SIG-M5 treated with dmso at 0.1 percent for 504 hours (cell line): Measurements from ENCODE around the gene KRTAP1-4.
"Not testable (repeated sequence)": the region's sequence is repeated elsewhere in the genome, so short reads cannot be mapped to it uniquely, and the experiment has no call there.

Experiments used
- DNase-seq: peaks from one replicate; lab custom pipeline; 2025; ENCODE audit not compliant: unreplicated experiment; lab: John Stamatoyannopoulos, UW

KRTAP1-4 gene

DNA sequence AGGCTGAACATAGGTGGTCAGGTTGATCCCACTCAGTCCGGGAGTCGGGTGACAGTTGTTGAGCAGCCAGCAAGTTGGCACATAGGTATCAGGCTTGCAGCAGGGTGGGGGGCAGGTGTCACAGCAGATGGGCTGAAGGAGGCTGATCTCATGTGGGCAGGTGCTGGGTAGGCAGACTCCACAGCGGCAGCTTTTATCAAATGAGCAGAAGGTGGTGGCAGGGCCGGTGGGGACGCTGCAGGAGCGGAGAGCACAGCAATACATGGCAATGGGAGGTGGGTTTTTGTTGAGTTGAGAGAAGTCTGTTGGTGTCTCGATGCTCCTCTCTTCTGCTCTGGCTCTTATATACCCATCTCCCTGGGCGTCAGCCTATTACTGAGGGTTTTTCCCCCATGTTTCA lies 21.2 kb downstream of the KRTAP1-4 start, which contains the start of gene KRTAP3-1:
Gene KRTAP3-1, minus strand, starts transcription at position 318 of the 400 bp plus-strand sequence. Its CDS starts 54 bp downstream, at position 264.
- no peak for DNase-seq

DNA sequence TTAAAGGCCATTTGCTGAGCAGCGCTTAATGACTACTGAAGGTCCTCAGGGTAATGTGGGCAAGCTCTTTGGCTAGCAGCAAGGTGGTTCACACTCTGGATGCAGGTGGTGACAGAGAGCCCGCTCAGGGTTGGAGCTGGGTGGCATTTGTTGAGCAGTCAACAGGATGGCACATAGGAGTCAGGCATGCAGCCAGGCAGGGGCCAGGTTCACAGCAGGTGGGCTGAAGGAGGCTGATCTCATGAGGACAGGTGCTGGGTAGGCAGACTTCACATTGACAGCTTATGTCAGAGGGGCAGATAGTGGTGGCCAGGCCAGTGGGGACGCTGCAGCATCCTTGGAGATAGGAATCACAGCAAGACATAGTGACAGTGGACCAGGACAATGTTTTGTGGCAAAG lies 25.6 kb downstream of the KRTAP1-4 start:
- no peak for DNase-seq

DNA sequence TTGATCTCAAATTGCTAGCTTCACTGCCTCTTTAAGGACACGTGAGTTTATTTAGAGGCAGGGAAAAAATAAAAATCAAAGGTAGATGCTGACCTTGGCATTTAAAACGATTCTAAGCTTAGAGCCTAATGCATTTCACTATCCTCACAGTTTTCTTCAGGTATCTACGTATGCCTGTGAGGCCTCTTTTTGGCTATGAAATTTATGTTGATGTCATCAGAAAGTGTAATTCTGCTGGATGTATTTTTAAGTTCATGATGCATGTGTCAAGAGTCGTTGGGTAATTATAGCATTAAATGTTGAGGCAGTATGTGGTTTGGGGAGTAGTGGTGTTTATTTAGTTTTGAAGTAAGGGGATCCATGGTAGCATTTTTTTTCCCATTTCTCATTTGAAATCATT lies 26.1 kb downstream of the KRTAP1-4 start:
- no peak for DNase-seq

DNA sequence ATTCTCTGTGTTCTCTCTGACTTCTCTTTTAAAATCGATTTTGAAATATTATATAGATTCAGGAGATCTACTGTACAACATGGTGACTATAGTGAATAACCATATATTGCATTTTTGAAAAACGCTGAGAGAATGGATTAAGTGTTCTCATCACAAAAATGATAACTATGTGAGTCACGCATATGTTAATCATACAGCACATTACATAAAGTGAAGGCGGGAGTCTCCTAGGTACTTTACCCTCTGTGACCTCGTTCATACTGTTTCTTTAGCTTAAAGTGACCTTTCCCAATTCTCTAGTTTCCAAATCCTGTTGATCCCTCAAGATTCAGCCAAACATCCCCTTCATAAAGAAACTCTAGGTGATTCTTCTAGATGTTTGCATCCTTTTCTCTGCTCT lies 27.2 kb downstream of the KRTAP1-4 start:
- no peak for DNase-seq

DNA sequence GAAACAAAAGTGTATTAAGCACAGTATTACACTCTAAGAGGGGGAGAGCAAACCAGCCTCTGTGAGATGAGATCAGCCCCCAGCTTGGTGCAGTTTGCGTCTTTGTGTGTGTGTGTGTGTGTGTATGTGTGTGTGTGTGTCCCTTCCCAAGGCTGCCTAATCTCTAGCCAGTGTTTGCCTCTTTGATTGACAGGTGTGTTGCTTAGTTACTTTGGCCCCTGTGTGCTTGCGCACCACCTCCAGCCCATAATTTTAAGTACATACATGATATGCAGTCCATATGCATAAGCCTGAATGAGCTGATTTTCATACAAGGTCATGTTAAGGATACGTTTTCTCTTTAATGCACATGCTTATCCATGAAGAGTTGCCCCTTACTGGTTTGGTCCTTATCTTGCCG lies 28.2 kb downstream of the KRTAP1-4 start:
- no peak for DNase-seq

DNA sequence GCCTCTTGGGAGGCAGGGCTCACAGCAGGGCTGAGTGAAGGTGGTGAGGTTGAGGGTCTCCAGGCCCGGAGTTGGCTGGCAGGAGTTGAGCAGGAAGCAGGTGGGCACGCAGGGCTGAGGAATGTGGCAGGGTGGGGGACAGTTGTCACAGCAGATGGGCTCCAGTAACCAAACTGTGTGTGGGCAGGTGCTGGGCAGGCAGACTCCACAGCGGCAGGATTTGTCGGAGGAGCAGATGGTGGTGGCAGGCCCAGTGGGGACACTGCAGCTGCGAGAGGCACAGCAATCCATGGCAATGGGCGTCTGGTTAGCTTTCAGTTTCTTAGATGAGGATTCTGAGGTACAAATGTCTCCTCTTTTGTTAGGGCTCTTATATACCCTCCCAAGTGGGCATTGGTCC lies 30.4 kb downstream of the KRTAP1-4 start, which contains the start of gene KRTAP3-2:
Gene KRTAP3-2, minus strand, starts transcription at position 344 of the 400 bp plus-strand sequence. Its CDS starts 53 bp downstream, at position 291.
- not testable (repeated sequence) for DNase-seq

DNA sequence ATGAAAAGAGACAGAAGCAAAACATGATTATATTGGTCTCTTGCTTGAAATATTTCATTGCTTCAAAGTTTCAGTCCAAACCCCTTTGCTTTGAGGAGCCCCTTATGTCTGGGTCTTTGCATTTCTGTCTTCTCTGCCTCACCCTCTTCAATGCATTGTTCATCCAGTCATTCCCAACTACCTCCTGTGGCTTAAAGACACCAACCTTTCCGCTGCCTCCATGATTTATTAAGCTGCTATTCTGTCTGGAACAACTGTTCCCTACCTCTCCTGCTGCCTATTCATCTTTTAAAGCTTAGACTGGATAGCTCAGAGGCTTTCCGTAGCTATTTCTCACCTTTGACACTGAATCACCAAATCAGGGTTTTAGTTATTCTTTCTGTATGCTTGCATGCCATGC lies 32.6 kb downstream of the KRTAP1-4 start:
- DNase-seq = no peak

DNA sequence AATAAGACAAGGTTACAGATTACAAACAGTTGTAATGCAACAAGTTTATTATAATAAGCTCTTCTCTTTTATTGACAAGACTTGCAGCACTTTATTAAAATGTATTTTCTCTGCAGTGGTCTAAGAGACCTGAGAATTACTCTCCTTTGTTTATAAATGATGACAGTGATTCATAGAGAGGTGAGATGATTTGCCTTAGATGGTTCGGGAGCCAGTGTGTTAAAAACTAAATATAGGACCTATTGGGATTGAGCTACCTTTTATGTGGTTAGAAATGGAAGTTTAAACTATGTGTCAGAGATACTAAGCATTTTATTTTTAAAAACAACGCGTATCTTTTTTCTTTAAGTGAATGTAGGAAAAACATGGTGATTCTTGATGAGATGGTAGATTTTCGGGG lies 33.2 kb downstream of the KRTAP1-4 start:
- no peak for DNase-seq

DNA sequence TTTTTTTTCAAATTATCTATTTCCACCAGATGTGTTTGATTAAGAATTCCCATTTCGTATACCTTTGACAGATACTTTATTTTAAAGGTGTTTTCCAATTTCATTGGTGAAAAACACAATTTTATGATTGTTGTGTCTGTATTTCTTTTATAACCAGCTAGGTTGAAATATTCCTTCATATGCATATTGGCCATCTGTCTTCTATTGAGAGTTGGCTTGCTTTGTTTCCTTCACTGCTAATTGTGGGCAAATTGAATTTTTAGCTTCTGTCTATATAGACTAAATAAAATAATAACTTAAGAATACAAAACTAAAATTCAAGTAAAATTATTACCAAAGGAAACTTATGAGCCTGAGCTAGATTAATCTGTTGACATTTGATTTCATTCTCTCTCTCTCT lies 34.9 kb downstream of the KRTAP1-4 start:
- DNase-seq = no peak

DNA sequence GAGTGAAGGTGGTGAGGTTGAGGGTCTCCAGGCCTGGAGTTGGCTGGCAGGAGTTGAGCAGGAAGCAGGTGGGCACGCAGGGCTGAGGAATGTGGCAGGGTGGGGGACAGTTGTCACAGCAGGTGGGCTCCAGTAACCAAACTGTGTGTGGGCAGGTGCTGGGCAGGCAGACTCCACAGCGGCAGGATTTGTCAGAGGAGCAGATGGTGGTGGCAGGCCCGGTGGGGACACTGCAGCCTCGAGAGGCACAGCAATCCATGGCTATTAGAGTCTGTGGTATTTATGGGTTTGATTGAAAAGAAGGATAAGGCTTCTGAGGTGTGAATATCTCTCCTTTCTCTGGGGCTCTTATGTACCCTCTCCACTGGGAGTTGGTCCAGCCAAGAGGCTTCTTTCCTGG lies 36.2 kb downstream of the KRTAP1-4 start, which contains the start of gene KRTAP3-3:
Gene KRTAP3-3, minus strand, starts transcription at position 326 of the 400 bp plus-strand sequence. Its CDS starts 67 bp downstream, at position 259.
- no peak for DNase-seq

DNA sequence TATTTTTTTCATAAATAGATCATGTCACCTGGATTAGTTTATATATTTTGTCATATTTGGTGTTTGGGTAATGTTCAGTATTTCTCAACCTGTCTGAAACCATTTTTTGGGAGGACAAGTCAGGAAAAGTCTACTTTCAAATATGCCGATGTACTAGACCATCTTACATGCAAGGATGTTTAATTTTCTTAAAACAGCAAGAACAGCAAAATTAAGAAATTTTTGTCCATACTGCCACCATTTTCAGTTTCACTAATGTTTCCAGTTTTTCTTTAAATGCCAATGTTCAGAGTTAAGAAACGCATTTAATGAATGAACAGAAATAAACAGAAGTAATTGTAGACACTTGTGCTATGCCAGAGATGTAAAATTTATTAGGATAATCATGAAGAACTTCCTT lies 36.9 kb downstream of the KRTAP1-4 start:
- no peak for DNase-seq

DNA sequence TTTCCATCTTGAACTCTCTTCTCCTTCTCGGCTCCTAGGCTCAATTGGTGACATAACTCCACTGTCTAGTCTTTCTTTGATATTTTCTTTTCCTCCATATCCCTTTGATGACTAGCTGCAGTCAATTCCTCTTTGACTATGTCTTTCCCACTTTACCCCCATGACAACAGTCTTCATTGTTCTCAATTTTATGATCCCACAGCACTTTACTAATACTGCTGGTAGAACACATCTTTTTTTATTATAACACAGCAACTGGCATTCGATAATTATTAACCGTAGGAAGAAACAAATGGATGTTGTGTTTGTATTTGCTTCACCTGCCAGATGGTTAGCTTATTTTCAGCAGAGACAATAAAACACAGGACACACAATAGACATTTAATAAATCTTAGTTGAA lies 37.3 kb downstream of the KRTAP1-4 start:
- DNase-seq = no peak

DNA sequence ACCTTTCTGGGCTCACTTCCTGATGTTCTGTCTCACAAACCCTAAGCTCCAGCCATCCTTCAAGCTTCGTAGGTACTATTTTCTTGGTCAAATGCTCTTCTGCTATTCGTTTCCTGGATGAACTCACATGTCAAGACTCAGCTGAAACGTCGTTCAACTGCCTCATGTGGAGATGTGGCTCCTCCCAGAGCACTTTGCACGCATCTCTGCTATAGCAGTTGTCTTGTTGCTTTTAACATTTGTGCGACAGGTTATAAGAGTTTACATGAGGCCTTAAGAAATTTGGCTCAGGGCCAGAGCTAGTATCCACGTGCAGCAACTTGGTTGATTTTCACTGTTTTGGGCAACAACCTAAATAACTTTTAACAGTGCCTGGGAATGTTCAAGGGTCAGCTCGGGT lies 43.1 kb downstream of the KRTAP1-4 start:
- DNase-seq = no peak

DNA sequence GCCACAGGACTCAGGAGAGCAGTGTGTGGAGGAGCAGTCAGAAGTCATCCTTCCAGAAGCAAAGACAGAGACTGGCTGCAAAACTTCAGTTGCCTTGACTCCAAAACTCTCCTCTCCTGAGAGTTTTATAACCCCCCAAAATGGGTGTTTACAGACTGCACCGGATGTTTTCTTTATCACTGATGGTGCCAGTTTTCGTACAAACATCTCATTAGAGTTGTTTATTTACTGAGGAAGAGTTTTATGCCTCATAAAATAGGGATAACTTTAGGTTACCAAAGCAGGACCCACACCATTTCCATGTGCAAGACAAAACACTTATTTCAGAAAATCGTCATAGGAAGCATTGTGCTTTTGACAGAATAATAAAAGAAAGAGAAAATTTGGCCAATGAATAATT lies 45.8 kb downstream of the KRTAP1-4 start, which contains the start of gene KRT40:
Gene KRT40, minus strand, starts transcription at position 101 of the 400 bp plus-strand sequence. Its CDS starts 53 bp downstream, at position 48.
- DNase-seq = no peak

DNA sequence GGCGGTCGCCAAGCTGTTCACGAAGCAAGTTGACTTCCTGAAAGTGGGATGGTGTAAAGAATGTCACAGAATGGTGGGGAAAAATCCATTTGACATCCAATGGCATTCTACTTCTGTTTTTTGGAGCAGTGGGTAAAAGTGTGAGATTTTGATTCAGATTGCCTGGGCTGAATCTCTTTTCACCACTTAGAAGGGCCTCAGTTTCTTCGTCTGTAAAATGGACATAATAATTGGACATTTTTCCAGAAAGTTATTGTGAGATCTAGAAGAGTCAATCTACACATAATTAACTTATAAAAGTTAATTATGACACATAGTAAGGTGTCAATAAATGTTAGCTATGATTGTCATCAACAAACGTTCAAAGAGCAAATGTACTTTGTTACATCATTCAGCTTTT lies 48.9 kb downstream of the KRTAP1-4 start:
- no peak for DNase-seq

DNA sequence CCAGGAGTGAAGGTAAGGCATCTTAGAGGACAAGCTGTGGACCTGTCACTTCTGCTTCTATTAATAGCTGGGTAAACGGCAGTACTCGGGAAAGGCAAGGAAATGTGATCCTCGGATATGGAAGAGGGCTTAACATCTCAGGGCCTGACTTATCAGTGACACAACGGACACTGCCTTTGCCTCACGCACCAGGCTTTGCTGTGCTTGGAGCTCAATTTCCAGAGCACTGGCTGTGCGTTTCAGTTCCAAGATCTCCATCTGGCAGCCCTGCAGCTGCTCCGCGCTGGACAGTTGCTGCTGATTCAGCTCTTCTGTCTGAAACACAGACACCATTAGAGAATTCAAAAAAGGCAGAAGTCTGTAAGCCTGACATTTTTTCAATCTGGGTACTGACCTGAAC lies 49.4 kb downstream of the KRTAP1-4 start:
- no peak for DNase-seq

DNA sequence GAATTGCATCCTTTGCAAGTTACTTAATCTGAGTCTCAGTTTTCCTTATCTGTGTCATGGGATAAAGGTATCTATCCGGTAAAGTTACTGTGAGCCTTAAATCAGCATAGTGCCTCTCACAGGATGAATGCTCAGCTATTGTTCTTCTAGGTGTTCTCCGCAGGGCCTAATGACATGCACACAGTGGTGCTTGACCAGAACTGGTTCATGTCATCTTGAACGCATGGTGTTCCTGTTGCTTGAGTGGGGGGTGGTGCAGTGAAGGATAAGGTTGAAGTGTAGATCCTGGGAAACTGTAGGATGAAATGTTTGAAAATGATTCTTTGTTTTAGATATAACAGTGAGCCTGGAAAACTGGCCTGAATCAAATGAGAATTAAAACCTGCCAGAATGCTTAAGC lies 49.9 kb downstream of the KRTAP1-4 start:
- no peak for DNase-seq
